ENCODE measurements around the gene FOLH1.
"Not testable (repeated sequence)": the region's sequence is repeated elsewhere in the genome, so short reads cannot be mapped to it uniquely, and the experiment has no call there.

DNA sequence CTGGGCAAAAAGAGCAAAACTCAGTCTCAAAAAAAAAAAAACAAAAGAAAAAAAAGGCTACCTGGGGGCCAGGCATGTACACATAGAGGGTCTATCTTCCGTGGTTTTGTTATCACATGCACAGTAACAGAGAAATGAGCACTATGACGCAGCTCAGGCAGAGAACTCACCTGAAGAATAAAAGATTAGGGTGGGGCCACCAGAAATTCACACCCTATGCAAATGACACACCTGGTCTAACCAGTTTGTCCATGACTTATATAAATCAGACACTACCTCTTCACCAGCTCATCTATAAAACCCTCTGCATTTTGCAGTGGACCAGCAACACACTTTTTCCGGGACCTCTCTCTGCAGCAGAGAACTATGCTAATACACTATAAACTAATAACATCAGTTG lies 30.5 kb downstream of the FOLH1 start:
- TF ChIP-seq, protein P1, sequence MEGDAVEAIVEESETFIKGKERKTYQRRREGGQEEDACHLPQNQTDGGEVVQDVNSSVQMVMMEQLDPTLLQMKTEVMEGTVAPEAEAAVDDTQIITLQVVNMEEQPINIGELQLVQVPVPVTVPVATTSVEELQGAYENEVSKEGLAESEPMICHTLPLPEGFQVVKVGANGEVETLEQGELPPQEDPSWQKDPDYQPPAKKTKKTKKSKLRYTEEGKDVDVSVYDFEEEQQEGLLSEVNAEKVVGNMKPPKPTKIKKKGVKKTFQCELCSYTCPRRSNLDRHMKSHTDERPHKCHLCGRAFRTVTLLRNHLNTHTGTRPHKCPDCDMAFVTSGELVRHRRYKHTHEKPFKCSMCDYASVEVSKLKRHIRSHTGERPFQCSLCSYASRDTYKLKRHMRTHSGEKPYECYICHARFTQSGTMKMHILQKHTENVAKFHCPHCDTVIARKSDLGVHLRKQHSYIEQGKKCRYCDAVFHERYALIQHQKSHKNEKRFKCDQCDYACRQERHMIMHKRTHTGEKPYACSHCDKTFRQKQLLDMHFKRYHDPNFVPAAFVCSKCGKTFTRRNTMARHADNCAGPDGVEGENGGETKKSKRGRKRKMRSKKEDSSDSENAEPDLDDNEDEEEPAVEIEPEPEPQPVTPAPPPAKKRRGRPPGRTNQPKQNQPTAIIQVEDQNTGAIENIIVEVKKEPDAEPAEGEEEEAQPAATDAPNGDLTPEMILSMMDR (conservative IDR thresholded peaks at IDR 0.05 in 1 of 2, IDR thresholded peaks at IDR 0.05 in 1 of 2; ENCODE audit: low read depth in 1 of 2, low read length in 2 of 2) = not testable (repeated sequence)
- TF ChIP-seq EZH2 (IDR thresholded peaks at IDR 0.05; ENCODE audit: low read length, missing control alignments) = not testable (repeated sequence)
